ENCODE data around the gene CELF4.

CELF4 gene

DNA sequence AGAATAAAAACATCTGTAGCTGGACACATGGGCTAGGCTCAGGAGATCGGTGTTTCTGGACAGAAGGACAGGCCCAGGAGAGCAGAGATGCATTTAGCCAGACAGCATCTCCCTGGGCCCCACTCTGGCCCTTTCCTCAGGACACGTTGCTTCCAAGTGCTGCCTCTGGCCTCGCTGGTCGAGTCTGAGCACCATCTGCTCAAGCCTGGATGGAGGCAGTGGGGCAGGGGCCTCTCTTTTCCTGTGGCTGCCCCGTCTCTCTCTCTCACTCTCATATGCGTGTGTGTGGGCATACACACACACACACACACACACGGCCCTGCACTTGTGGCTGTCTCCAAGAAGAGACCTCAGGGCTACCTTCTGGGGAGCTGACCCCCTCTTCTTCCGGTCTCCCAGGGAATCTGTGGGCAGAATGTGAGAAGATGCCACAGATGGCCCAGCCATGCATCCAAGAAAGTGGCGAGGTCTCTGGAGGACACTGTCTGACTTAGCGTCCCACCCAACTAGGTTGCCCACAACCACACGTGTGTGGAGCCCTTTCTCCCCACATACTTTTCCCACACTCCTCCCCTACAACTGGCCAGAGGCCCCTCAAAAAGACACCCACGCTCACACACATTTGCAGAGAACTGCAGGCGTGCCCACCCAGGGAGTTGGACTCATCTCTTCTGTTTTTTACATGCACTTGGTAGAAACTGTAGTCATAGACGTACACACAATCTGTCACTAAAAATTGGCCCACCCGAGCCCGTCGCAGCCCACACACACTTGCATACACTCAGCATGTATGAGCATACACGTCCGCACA is 19.9 kb downstream of the CELF4 start:
- H3K27me3 ChIP-seq (replicated peaks; ENCODE audit: control insufficient read depth, insufficient read depth, low read length), result peaks cover 83% of the 10 kb centered on the region
- no peaks in the 10 kb centered on the region for H3K4me1 ChIP-seq (ENCODE audit: control insufficient read depth, insufficient read depth, low read length)
- H3K9me3 ChIP-seq (ENCODE audit: control insufficient read depth, low read length), result no peaks in the 10 kb centered on the region
- DNase-seq (ENCODE audit: low read depth), result no peak
- no peak overlapping the region for H3K9ac ChIP-seq (ENCODE audit: low read length)
- H3K36me3 ChIP-seq (ENCODE audit: control insufficient read depth, insufficient read depth, low read length, severe bottlenecking), result no peaks in the 10 kb centered on the region
- H3K4me3 ChIP-seq (ENCODE audit: low read length), result no peak overlapping the region

DNA sequence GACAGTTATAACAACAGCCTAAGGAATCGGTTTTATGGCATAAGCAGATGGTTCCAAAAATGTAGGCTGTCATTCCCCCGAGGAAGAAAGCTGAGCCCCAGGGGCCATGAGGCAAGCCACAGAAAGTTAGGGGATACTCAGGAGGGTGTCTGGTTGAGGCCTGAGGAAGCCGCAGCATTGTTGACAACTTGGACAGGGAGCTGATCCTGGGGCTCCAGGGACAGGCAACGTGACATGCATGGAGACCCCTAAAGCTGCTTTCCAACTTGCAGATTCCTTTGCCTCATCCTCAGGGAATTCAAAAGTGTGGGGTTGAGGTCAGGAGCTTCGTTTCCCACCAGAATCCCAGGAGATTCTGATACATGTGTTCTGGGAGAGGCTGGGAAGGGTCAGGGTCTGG is 20.9 kb downstream of the CELF4 start:
- DNase-seq (ENCODE audit: low read depth), result no peak
- no peak overlapping the region for H3K9ac ChIP-seq (ENCODE audit: low read length)
- no peaks in the 10 kb centered on the region for H3K4me1 ChIP-seq (ENCODE audit: control insufficient read depth, insufficient read depth, low read length)
- no peak overlapping the region for H3K4me3 ChIP-seq (ENCODE audit: low read length)
- H3K27me3 ChIP-seq (replicated peaks; ENCODE audit: control insufficient read depth, insufficient read depth, low read length), result peaks cover 87% of the 10 kb centered on the region
- no peaks in the 10 kb centered on the region for H3K9me3 ChIP-seq (ENCODE audit: control insufficient read depth, low read length)
- no peaks in the 10 kb centered on the region for H3K36me3 ChIP-seq (ENCODE audit: control insufficient read depth, insufficient read depth, low read length, severe bottlenecking)

DNA sequence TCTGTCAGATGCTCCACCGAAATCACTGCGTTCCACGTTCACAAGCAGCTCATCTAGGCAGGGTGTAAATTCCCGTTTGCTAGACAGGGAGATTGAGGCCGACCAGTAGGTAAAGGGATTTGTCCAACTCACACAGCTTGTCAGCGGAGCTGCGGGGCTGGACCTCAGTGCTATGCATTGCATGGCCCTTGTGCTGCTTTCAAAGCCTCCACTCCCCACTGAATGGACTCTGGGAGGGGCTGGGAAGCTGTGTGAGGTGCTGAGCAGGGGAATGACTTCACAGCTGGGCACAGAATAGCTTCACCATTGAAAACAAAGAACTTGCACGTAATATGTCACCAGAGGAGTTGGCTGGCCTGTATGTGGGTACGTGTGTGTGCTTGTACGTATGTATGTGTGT is 21.4 kb downstream of the CELF4 start:
- peaks cover 91% of the 10 kb centered on the region for H3K27me3 ChIP-seq (replicated peaks; ENCODE audit: control insufficient read depth, insufficient read depth, low read length)
- no peak overlapping the region for H3K9ac ChIP-seq (ENCODE audit: low read length)
- H3K4me1 ChIP-seq (ENCODE audit: control insufficient read depth, insufficient read depth, low read length), result no peaks in the 10 kb centered on the region
- DNase-seq (ENCODE audit: low read depth), result no peak
- H3K4me3 ChIP-seq (ENCODE audit: low read length), result no peak overlapping the region
- no peaks in the 10 kb centered on the region for H3K9me3 ChIP-seq (ENCODE audit: control insufficient read depth, low read length)
- no peaks in the 10 kb centered on the region for H3K36me3 ChIP-seq (ENCODE audit: control insufficient read depth, insufficient read depth, low read length, severe bottlenecking)

DNA sequence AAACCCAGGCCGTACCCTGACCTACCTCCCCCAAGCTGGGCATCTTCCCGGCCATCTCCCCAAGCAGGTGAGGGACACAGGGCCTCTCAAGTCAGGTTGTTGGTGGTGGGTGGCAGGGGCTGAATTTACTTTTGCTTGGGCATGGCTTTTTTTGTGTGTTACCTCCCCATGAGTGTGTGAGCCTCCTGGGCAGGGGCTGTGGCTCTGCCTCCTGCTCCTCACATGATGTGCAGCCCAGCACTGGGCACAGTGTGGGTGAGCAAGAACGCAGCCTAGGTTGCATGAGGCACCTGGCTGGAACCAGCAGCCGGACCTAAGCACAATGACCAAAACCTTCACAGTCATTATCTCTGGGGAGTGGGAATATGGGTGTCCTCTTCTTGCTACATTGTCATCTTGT is 22.3 kb downstream of the CELF4 start:
- H3K4me3 ChIP-seq (ENCODE audit: low read length), result no peak overlapping the region
- H3K27me3 ChIP-seq (replicated peaks; ENCODE audit: control insufficient read depth, insufficient read depth, low read length), result peaks cover 89% of the 10 kb centered on the region
- no peak overlapping the region for H3K9ac ChIP-seq (ENCODE audit: low read length)
- H3K9me3 ChIP-seq (ENCODE audit: control insufficient read depth, low read length), result no peaks in the 10 kb centered on the region
- H3K4me1 ChIP-seq (ENCODE audit: control insufficient read depth, insufficient read depth, low read length), result no peaks in the 10 kb centered on the region
- H3K36me3 ChIP-seq (ENCODE audit: control insufficient read depth, insufficient read depth, low read length, severe bottlenecking), result no peaks in the 10 kb centered on the region
- no peak for DNase-seq (ENCODE audit: low read depth)

DNA sequence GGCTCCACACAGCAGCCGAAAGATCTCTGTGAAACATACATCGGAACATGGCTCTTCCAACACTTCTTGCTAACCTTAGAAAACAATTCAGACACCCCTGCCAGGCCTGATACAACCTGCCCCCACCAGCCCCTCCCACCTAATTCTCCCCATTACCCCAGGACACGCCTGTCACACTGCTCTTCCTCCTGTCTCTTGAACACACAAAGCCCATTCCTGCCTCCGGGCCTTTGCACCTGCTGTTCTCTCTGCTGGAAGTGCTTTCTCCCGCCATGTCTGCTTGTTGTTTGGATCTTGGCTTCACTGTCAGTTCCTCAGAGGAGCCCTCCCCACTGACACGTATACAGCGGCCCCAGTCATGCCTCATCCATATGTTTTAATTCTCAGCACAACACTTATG is 24.1 kb downstream of the CELF4 start:
- no peaks in the 10 kb centered on the region for H3K4me1 ChIP-seq (ENCODE audit: control insufficient read depth, insufficient read depth, low read length)

DNA sequence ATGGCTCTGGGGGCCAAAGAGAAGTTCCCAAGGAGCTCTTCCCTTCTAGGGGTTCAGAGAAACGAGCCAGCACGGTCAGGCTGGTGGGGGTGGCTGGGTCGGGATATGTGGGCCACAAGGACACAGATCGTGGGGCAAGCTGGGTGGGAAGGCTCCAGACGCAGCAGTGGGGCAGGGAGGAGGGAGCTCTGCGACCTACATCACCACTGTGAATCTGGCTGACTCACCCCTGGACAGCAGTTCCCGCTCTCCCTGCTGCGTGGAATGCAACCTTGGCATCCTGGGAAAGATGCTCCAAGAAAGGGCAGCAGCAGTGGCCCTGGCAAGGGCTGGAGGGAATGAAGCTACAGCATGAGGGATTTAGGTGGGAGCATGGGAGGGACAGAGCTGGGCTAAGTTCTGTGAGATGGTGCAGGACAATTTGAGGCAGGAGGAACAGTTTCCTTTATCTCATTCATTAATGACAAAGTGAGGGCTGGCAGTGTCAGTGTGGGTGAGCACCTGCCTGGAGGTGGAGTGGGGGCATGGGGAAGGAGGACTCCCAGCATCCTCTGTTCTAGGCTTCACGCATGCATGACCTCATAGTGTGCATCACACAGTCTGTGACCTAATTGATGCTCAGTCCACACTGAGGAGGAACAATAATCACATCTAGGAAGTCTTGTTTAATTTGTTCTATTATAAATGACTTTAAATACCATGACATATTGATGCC is 25.0 kb downstream of the CELF4 start:
- Histone ChIP-seq H3K27me3 (replicated peaks; ENCODE audit: control insufficient read depth, insufficient read depth, low read length) (peaks cover 80% of the 10 kb centered on the region), H3K9me3 (ENCODE audit: control insufficient read depth, low read length) (no peaks in the 10 kb centered on the region), H3K36me3 (ENCODE audit: control insufficient read depth, insufficient read depth, low read length, severe bottlenecking) (no peaks in the 10 kb centered on the region), H3K4me1 (ENCODE audit: control insufficient read depth, insufficient read depth, low read length) (no peaks in the 10 kb centered on the region), H3K4me3 (ENCODE audit: low read length) (no peak overlapping the region), H3K9ac (ENCODE audit: low read length) (no peak overlapping the region)
- no peak for DNase-seq (ENCODE audit: low read depth)

More for the DNA sequence above, 24.1 kb downstream of the CELF4 start:
- no peaks in the 10 kb centered on the region for H3K36me3 ChIP-seq (ENCODE audit: control insufficient read depth, insufficient read depth, low read length, severe bottlenecking)
- H3K9me3 ChIP-seq (ENCODE audit: control insufficient read depth, low read length), result no peaks in the 10 kb centered on the region
- no peak overlapping the region for H3K9ac ChIP-seq (ENCODE audit: low read length)
- no peak overlapping the region for H3K4me3 ChIP-seq (ENCODE audit: low read length)
- H3K27me3 ChIP-seq (replicated peaks; ENCODE audit: control insufficient read depth, insufficient read depth, low read length), result peaks cover 85% of the 10 kb centered on the region
- no peak for DNase-seq (ENCODE audit: low read depth)

DNA sequence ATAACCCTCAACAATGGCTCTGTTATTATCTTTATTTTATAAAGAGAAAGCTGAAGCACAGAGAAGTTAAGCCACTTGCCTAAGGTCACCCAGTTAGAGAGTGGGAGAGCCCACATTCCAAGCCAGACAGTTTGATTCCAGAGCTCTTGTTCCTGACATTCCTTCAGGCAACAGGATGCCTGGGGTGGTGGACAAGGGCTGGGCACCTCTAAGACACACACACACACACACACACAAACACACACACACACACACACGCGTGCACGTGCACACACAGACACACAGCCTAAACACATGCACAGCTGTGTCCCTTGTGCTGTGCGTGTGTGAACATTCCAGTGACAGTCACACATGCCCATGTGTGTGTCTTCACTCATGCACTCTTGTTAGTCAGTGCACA is 26.4 kb downstream of the CELF4 start:
- no peaks in the 10 kb centered on the region for H3K36me3 ChIP-seq (ENCODE audit: control insufficient read depth, insufficient read depth, low read length, severe bottlenecking)
- peaks cover 77% of the 10 kb centered on the region for H3K27me3 ChIP-seq (replicated peaks; ENCODE audit: control insufficient read depth, insufficient read depth, low read length)
- no peak overlapping the region for H3K4me3 ChIP-seq (ENCODE audit: low read length)
- H3K4me1 ChIP-seq (ENCODE audit: control insufficient read depth, insufficient read depth, low read length), result no peaks in the 10 kb centered on the region
- no peak overlapping the region for H3K9ac ChIP-seq (ENCODE audit: low read length)
- H3K9me3 ChIP-seq (ENCODE audit: control insufficient read depth, low read length), result no peaks in the 10 kb centered on the region
- DNase-seq (ENCODE audit: low read depth), result no peak

DNA sequence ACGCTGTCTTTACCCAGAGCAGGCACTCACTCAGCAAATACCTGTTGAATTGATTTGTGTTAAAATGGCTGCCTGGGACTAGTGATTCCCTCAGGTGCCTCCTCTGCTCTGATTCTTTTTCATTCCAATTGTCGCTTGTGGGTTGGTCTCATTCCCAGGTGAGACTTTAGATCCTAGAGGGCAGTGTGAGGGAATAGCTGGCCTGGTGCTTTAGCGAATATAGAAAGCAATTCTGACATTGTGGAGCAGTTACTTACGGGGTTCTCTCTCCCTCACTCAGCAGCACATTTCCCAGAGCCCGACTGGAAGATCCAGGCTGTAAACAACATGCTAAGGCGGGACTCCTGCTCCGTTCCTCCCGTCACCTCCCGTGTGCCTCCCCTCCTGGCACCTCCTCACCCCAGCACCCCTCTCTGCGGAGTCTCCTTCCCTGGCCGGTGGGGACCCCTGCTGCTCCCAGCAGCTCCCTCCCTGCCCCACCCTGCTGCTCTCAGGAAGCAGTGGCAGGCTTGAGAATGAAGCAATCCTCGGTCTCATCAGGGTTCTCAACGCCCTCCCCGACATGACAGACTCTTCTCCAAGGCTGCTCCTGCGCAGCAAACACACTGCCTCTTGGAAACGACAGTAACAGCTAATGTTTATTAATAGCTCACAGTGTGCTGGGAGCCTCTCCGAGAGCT is 26.9 kb downstream of the CELF4 start:
- no peak overlapping the region for H3K9ac ChIP-seq (ENCODE audit: low read length)
- no peak overlapping the region for H3K4me3 ChIP-seq (ENCODE audit: low read length)
- H3K9me3 ChIP-seq (ENCODE audit: control insufficient read depth, low read length), result no peaks in the 10 kb centered on the region
- peaks cover 77% of the 10 kb centered on the region for H3K27me3 ChIP-seq (replicated peaks; ENCODE audit: control insufficient read depth, insufficient read depth, low read length)
- no peaks in the 10 kb centered on the region for H3K4me1 ChIP-seq (ENCODE audit: control insufficient read depth, insufficient read depth, low read length)
- no peak for DNase-seq (ENCODE audit: low read depth)
- no peaks in the 10 kb centered on the region for H3K36me3 ChIP-seq (ENCODE audit: control insufficient read depth, insufficient read depth, low read length, severe bottlenecking)

DNA sequence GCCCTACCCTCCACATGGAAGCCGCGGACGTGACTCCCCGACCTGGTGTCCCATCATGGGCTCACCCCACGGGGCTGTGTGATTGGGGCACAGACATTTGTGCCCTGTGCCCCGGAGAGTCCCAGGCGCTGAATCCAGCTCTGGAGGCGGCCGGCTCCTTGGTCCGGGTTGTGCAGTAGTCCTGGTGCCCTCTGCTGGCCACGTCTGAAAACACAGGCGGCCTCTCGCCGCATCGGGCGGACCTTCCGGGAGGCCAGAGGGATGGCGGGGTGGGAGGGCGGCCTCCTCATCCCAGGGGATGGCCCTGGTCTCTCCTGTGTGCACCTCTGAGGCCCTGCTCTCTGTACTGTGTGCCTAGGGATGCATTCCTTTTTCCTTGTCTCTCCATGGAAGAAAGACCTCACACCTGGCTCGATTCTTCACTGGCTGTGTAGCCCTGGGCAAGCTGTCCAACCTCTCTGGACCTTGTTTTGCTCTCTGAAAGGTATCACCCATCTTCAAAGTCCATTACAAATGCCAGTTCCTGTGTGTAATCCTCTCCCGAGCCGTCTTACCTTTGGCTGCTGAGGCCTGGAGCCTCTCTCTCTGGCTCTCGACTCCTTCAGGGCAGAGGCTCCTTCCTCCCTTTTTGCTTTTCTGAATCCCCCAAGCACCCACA is 27.6 kb downstream of the CELF4 start:
- no peak overlapping the region for H3K4me3 ChIP-seq (ENCODE audit: low read length)
- no peak overlapping the region for H3K9ac ChIP-seq (ENCODE audit: low read length)
- no peaks in the 10 kb centered on the region for H3K9me3 ChIP-seq (ENCODE audit: control insufficient read depth, low read length)
- H3K27me3 ChIP-seq (replicated peaks; ENCODE audit: control insufficient read depth, insufficient read depth, low read length), result peaks cover 77% of the 10 kb centered on the region
- no peaks in the 10 kb centered on the region for H3K4me1 ChIP-seq (ENCODE audit: control insufficient read depth, insufficient read depth, low read length)
- H3K36me3 ChIP-seq (ENCODE audit: control insufficient read depth, insufficient read depth, low read length, severe bottlenecking), result no peaks in the 10 kb centered on the region
- DNase-seq (ENCODE audit: low read depth), result peak; percentile 87

DNA sequence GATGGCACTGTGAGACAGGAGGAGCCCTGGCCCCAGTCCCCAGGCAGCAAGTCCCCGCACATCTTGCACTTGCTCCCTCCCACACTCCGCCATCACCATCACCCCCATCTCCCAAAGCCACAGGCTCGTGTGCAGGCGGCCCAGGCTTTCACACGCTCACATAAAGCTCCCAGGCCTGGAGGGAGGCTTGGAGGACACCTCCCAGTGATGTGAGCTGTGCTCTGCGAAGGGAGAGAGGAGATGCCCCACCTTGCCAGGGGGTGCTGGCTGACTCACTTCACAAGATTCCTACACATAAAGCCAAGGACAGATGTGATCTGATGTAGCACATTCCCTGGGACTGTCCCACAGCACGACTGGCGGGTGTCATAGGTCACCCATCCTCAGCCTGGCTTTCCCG is 28.9 kb downstream of the CELF4 start:
- Histone ChIP-seq H3K36me3 (ENCODE audit: control insufficient read depth, insufficient read depth, low read length, severe bottlenecking) (no peaks in the 10 kb centered on the region), H3K27me3 (replicated peaks; ENCODE audit: control insufficient read depth, insufficient read depth, low read length) (peaks cover 83% of the 10 kb centered on the region), H3K9me3 (ENCODE audit: control insufficient read depth, low read length) (no peaks in the 10 kb centered on the region), H3K4me1 (ENCODE audit: control insufficient read depth, insufficient read depth, low read length) (no peaks in the 10 kb centered on the region), H3K9ac (ENCODE audit: low read length) (no peak overlapping the region), H3K4me3 (ENCODE audit: low read length) (no peak overlapping the region)
- DNase-seq (ENCODE audit: low read depth), result no peak

DNA sequence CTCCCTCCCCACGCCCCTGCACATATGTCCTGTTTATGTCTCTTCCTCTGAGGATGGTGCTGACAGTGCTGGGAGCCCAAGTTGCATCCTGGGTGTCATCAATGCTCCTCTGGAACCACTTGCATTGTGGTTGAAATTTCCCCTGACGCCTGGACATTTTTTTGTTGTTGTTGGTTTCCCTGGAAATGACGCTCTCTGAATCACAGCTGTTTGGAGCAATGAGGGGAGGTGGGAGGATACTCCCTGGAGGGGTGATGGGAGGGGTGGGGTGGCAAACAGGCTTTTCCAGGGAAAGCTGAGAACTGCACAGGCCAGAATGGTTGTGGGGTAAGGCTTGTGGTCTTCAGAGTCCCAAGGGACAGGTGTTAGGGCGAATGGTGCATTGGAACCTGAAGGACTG is 29.6 kb downstream of the CELF4 start:
- H3K27me3 ChIP-seq (replicated peaks; ENCODE audit: control insufficient read depth, insufficient read depth, low read length), result peaks cover 78% of the 10 kb centered on the region
- peak; percentile 4 for DNase-seq (ENCODE audit: low read depth)
- no peaks in the 10 kb centered on the region for H3K36me3 ChIP-seq (ENCODE audit: control insufficient read depth, insufficient read depth, low read length, severe bottlenecking)
- no peaks in the 10 kb centered on the region for H3K4me1 ChIP-seq (ENCODE audit: control insufficient read depth, insufficient read depth, low read length)
- H3K4me3 ChIP-seq (ENCODE audit: low read length), result no peak overlapping the region
- H3K9ac ChIP-seq (ENCODE audit: low read length), result no peak overlapping the region
- no peaks in the 10 kb centered on the region for H3K9me3 ChIP-seq (ENCODE audit: control insufficient read depth, low read length)
